Limb (tissue), 2 donors: ENCODE measurements around the gene TGM1.

ENCODE experiments used
- DNase-seq, 2 donors: peaks; one replicate each; pipeline ENCODE4 v3.0.0-alpha.2; 2016; ENCODE audit errors: extremely low spot score in 2 of 2

Gene TGM1

GRCh38 chr14:24292118-24292807, 29.3 kb upstream of the TGM1 start:
- DNase-seq = no peak

DNA sequence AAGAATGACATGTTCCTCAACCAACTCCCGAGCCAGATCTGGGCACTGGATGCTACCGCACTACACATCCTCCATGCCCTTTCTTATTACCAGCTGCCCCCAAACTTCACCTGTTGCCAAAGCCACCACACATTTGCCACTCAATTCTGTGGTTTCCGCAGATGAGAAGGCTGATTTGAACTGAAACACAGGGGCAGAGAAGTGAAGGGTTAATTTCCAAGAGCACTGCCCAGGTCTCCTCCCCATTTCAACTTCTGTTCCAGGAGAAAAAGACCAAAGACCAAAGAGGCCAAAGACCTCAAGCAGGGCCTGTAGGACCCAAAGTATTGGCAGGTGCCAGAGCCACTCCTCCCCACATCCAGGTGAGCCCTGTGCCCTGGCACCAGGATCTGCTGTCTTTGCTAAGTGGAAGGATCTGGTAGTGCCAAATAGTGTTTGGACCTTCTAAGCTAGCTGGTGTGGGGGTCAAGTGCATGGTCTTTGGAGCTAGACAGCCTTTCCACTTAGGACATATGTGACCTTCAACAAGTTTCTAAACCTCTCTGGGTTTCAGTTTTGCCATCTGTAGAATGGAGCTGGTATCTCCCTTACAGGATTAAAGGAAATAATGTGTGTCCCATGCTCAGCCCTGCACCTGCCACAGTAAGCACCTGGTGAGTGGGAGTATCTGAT, 28.6 kb upstream of the TGM1 start:
- DNase-seq = no peak

DNA sequence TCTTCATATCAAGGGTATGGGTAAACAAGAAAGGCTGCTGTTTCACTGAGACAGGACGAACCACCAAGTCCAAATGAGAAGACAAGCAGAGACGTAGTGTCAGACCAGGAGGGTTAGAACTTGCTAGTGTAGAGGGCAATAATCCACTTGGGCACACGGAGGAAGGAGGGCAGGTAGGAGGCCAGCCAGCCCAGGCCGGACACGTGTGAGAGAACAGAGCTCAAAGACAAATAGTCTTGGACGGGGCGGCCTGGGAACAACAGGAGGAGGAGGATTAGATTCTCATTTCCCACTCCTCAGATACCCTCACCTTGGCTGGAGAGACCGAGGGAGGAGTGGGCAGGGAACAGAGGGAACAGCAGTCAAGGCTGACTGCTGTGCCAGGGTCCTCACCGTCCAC, 27.8 kb upstream of the TGM1 start:
- no peak for DNase-seq

DNA sequence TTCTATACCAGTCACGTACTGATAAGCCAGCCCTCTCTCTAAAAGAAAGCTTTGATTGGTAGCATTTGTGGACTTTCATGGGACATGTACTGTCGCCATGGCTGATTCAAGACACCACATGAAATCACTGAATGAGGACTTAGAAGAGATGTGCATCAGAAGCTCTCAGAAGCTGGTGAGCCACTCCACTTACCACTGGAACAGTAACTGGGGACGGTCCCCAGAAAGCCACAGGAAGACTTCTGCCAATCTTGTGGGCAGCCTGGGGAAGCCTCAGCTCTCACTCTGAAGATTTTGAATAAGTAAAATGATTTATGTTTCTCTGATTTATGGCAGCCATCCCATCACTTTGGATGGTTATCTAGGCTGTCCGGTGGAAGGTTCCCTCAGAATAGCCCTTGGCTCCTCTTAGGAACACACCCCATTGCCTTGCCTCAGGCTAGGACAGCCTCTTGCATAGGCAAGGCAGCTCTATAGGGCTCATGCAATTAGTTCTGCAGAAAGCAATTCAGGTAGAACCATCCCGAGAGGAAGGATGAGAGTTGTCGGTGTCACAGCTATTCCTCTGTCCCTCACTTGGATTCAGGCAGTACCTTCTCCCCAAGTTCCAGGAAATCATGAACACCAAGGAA, 26.8 kb upstream of the TGM1 start:
- DNase-seq = no peak

DNA sequence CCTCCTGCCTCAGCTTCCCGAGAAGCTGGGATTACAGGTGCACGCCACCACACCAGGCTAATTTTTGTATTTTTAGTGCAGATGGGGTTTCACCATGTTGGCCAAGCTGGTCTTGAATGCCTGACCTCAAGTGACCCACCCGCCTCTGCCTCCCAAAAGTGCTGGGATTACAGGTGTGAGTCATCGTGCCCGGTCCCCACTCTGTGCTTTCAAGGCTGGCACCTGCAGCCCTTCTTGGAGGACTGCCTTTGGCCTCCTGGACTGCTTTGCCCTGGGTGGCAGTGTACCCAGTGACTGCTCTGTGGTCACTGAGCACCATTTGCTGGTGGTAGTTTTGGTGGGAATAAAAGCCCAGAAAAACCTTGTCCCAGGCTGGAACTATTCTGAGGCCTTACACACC, 24.0 kb upstream of the TGM1 start:
- DNase-seq = no peak

- no peak for DNase-seq
These were observed 22.4 kb upstream of the TGM1 start for GRCh38 chr14:24285351-24285750.

GRCh38 chr14:24284501-24285035, 21.6 kb upstream of the TGM1 start:
- no peak for DNase-seq

DNA sequence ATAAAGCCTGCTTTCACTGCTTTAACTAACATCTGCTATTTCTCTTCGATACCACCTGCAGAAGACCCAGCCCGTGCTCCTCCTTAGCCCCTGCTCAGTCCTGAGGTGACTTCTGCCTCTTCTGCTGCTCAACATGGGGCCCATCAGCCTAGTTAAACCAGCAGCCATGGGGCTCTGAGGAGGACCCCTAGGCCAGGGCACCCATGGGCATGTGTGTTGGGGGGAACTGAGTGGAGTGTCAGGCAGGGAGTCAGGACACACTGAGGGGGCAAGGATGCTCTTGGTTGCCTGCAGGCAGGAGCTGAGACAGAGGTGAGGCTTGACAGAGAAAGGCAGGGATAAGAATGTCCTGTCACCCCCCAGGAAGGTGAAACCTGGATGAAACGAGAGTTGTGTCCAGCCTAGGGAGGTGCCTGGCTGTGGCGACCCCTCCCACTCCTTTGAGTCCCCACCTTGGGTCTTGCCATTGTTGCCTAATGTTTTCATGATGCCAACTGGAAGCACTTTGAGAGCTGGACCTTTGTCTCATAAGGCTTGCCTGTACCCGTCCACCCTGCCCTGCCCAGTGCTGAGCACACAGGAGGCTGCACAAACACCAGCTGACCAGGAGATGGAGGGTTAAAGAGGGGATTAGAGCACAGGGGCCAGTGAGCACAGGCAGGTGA, 21.0 kb upstream of the TGM1 start:
- DNase-seq = no peak

GRCh38 chr14:24282736-24283135, 19.8 kb upstream of the TGM1 start:
- DNase-seq = no peak

- no peak for DNase-seq
These were observed 18.7 kb upstream of the TGM1 start for GRCh38 chr14:24281636-24282035.

- DNase-seq = no peak
These were observed 18.0 kb upstream of the TGM1 start for GRCh38 chr14:24280797-24281460.

GRCh38 chr14:24279301-24280186, 16.6 kb upstream of the TGM1 start:
- DNase-seq = no peak

DNA sequence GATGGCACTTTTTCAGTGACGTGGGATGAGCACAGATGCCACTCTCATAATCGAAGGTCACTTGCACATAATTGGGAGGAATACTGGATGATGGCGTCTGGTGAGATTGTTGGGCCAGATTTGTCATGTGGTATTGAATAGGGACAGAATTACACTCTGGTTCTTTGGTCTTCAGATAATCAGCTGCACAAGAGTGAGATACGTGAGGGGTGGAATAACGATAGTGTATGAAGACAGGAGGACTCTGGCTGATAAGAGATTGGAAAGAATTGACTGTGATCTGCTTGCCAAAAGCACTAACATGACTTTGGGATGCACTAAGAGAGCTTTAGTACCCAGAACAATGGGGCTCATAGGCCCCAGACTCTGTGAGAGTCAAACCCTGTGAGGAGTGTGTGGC, 15.4 kb upstream of the TGM1 start:
- DNase-seq = no peak

DNA sequence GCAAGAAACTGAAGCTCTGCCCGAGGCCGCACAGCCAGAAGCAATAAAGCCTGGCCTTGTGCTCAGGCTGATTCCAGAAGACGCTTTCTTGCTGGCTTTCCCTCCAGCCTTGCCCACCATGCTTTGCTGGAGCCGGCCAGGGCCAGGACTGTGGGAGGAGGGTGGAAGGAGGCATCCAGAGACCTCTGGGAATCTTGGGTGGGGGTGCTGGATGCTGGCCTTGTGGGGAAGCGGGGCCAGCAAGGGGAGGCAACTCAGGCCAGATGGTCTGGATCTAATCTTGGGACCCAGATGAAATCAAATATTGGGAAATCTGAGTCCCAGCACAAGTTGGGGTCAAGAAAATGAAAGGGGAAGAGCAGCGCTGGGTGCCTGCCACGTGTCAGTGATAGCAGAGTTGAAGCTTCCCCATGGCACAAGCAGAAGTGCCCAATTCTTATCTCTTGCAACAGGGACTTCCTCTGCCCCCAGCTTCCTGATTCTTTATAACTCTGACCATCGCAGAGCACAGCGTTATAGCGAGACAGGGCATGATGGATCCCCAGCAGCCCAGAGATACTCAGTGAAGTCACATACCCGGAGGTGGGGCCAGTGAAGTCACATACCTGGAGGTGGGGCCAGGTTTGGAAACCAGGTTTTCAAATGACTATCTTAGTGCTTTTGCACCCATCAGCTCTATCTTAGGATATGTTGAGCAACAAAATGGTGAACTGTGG, 14.8 kb upstream of the TGM1 start:
- DNase-seq = no peak

DNA sequence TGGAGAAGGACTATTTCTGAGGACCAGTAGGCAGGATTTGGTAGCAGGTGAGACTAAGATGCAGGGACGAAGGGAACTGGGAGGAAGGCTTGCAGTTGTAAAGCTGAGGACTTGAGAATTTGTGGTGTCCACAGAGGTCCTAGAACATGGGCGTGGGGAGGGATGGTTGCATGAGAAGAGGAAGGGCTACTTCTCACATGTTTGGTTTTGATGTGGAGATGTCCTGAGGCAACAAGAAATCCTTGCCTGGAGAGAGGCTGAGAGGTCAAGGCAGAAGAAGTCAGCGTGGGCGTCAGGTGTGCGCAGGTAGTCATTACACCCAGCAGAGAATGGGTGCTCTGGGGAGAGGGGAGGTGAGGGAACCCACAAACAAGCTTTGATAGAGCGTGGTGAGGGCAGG, 14.1 kb upstream of the TGM1 start:
- no peak for DNase-seq

DNA sequence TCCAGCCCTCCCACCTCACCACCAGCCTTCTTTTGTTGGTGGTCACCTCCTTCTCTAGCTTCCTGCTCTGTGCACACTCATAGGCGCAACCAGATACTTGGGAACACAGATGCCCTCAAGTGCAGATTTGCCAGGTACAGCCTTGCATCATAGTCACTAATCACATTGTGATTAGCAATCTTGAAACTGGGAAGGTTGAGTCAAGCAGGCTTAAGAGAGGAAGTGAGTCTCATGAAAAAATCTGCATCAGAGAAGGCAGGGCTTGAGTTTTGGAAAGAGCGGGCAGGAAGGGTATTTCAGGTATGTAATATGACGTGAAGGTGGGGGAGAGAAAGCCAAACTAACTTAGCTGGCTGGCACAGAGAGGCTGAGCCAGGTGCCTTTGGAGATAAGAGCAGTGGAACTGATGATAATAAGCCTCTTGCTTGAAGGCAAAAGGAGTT, 11.1 kb upstream of the TGM1 start:
- no peak for DNase-seq

GRCh38 chr14:24273422-24273998, 10.5 kb upstream of the TGM1 start:
- no peak for DNase-seq

DNA sequence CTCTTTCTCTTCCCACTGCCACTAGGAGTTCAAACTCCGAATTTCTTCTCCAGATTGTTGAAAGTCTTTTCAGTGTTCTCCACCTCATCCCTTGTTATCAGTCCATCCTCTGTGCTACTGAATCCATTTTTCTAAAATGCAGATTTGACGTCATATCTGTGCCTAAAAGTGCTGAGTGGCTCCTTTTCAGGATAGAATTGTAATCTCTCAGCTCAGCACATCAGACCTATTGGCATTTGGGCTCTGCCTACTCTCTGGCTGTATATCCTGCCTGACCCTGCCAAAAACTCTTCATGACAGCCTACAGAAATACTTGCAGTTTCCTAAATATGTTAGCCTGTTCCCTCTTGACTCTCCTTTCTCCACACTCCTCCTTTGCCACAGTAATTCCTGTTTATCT, 9.5 kb upstream of the TGM1 start:
- DNase-seq = no peak

GRCh38 chr14:24271834-24272263, 8.9 kb upstream of the TGM1 start:
- DNase-seq = no peak
